ENCODE results near the gene TRIP6. TPM values are rescaled to one million over a fixed set of nuclear protein-coding genes. Genes with fewer than 3 reads are reported as not detected.
"Not testable (repeated sequence)": the region's sequence is repeated elsewhere in the genome, so short reads cannot be mapped to it uniquely, and the experiment has no call there.

The TRIP6 gene
- polyA plus RNA-seq, 4 donors = 66.1 to 91.5 (median 70.6) TPM

DNA sequence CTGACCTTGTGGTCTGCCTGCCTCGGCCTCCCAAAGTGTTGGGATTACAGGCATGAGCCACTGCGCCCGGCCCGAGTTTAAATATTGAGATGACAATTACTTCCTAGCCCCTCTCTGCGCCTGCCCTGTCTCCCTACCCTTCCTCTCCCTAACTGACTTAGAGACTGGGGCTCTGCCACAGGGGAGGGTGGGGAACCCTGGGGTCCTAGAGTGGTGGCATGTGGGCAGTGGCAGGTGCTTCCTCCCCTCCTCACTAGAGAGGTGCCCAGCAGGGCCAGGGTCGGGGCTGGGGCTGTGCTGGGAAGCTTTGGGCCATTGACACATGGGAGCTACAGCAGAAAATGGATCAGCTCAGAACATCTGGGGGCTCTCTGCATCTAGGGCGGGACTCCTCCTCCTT is 35.5 kb downstream of the TRIP6 start:
- no peak for DNase-seq (ENCODE audit: low read depth in 4 of 4, low spot score in 3 of 4)

DNA sequence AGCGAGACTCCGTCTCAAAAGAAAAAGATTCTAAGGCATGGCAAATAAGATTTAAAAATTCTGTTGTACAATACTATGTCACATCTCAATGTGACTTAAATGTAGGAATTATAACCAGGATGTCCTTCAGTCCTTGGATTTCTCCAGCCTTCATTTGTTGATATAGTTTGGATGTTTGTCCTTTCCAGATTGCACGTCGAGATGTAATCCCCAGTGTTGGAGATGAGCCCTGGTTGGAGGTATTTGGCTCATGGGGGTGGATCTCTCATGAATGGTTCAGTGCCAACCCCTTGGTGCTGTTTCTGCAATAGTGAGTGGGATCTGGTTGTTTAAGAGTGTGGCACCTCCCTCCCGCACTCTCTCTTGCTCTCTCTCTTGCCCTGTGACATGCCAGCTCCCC is 41.3 kb downstream of the TRIP6 start:
- no peak for DNase-seq (ENCODE audit: low read depth in 4 of 4, low spot score in 3 of 4)

DNA sequence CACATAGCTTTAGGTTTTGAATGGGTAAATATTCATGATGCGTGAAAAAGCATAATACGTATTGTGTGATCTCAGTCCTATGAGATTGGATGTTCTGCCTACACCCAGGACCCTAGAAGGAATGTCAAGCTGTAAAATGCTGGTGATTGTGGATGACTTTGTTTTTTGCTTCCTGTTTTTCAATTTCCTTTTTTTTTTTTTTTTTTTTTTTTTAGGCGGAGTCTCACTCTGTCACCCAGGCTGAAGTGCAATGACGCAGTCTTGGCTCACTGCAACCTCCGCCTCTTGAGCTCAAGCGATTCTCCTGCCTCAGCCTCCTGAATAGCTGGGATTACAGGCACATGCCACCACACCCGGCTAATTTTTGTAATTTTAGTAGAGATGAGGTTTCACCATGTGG is 43.3 kb downstream of the TRIP6 start:
- not testable (repeated sequence) for DNase-seq (ENCODE audit: low read depth in 4 of 4, low spot score in 3 of 4)

DNA sequence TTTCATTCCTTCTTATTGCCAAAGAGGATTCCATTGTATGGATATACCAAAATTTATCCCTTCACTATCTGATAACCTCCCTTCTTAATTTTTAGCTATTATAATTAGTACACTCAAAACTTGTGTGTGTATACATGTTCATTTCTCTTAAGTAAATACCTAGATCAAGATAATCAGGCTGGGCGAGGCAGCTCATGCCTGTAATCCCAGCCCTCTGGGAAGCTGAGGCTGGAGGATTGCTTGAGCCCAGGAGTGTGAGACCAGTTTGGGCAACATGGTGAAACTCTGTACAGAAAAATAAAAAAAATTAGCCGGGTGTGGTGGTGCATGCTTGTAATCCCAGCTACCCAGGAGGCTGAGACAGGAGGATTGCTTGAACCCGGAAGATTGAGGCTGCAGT is 44.3 kb downstream of the TRIP6 start:
- no peak for DNase-seq (ENCODE audit: low read depth in 4 of 4, low spot score in 3 of 4)

DNA sequence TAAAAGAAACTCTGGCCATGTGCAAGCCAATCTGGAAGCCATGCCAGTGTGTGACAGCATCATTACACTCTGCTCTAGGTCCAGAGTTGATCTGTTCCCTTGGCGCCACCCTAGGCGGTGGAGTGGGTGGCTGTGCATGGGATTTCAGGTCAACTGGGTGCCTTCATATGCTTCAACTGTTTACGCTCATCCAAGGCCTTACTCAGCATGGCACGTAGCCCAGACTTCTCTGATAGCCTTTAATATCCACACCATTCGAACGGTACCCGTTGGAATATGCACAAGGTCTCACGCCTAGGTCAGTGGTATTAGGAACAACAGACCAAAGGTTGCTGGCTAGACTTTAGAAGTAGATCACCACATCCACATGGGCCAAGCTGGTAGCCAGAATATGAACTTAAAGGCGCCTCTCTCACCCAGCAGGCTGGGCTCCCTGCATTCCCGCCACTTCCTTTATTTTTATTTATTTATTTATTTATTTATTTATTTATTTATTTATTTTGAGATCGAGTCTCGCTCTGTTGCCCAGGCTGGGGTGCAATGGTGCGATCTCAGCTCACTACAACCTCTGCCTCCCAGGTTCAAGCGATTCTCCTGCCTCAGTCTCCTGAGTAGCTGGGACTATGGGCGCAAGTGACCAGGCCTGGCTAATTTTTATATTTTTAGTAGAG is 47.2 kb downstream of the TRIP6 start:
- DNase-seq (ENCODE audit: low read depth in 4 of 4, low spot score in 3 of 4) = no peak

DNA sequence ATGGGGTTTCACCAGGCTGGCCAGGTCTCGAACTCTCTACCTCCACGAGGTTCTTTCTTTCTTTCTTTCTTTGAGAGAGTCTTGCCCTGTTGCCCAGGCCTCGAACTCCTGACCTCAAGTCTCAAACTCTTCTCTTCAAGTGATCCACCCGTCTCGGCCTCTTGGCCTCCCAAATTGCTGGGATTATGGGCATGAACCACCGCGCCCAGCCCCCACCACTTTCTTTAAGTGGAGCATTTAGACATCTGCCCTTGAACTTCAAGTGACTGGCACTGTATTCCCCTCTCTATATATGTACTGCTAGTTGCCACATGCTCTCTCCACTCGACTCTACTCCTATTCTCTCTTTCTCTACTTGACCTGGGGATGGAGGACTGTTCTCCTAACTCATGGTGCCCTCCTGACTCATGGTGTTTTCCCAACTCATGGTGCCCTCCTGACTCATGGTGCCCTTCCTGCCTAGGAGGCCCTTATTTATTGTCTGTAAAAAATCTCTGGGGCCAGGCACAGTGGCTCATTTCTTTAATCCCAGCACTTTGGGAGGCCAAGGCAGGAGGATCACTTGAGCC is 47.8 kb downstream of the TRIP6 start:
- no peak for DNase-seq (ENCODE audit: low read depth in 4 of 4, low spot score in 3 of 4)

DNA sequence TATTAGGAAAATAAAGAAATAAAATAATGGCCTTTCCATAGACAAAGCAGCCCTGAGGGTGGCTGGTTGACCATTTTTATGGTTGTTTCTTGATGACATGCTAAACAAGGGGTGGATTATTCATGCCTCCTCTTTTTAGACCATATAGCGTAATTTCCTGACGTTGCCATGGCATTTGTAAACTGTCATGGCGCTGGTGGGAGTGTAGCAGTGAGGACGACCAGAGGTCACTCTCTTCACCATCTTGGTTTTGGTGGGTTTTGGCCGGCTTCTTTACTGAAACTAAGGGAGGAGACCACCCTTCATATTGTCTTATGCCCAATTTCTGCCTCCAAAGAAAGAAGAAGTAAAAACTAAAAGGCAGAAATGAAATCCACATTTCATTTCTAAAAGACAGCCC is 52.1 kb downstream of the TRIP6 start:
- DNase-seq (ENCODE audit: low read depth in 4 of 4, low spot score in 3 of 4) = not testable (repeated sequence)

DNA sequence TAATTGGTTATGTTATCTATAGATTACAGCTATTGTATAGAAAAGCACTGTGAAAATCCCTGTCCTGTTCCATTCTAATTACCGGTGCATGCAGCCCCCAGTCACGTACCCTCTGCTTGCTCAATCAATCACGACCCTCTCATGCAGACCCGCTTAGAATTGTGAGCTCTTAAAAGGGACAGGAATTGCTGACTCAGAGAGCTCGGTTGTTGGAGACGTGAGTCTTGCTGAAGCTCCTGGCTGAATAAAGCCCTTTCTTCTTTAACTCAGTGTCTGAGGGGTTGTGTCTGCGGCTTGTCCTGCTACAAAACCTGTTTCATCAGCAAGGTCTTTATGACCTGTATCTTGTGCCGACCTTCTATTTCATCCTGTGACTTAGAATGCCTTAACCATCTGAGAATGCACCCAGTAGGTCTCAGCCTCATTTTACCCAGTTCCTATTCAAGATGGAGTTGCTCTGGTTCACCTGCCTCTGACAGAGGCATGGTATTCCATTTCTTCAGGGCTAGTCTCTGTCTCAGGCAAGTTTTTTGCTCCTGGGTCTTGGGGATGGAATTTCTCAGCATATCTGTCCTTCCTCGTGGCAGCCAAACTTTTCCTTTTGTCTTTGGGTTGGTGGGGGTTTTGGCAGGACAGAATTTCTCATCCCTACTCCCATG is 52.7 kb downstream of the TRIP6 start:
- not testable (repeated sequence) for DNase-seq (ENCODE audit: low read depth in 4 of 4, low spot score in 3 of 4)

DNA sequence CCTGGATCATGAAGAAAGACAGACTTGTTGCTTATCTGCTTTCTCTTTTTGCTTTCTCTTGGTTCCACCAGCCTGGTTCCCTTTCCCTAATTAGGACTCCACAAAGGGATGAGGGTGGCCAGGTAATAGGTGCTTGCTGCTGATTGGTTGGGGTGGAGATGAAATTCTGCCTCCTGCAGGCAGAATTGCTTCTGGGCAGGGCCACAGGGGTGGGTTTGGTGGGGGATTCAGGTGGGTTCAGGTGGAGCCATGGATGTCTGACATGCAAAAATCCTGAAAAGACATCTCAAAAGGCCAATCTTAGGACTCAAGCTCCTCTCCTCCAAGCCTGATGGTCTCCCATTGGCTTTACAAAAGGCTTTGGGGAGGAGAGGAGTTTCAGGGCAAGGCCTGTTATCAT is 53.9 kb downstream of the TRIP6 start:
- DNase-seq (ENCODE audit: low read depth in 4 of 4, low spot score in 3 of 4) = no peak

Other genes with a start within 250 kb of the TRIP6 start
- 1 to 10 TPM in 1 of 4 donors, under 1 TPM in 3; 0.82 to 1.4 (median 0.87) TPM for gene TFR2, start 225.8 kb upstream of the TRIP6 start, polyA plus RNA-seq (ENCODE audit: insufficient read length in 4 of 4)
- gene ACTL6B, start 210.9 kb upstream of the TRIP6 start, polyA plus RNA-seq (ENCODE audit: insufficient read length in 4 of 4) = under 1 TPM in 1 of 4 donors, not detected in 3; 0.16 TPM
- 100 to 1,000 TPM; 204 to 237 (median 215) TPM for gene GNB2, start 193.6 kb upstream of the TRIP6 start, polyA plus RNA-seq (ENCODE audit: insufficient read length in 4 of 4)
- gene GIGYF1, start 173.1 kb upstream of the TRIP6 start, polyA plus RNA-seq (ENCODE audit: insufficient read length in 4 of 4) = 10 to 100 TPM; 37.4 to 49.7 (median 39.9) TPM
- gene POP7, start 161.3 kb upstream of the TRIP6 start, polyA plus RNA-seq (ENCODE audit: insufficient read length in 4 of 4) = 10 to 100 TPM; 22.6 to 34.5 (median 25.0) TPM
- gene EPO, start 146.9 kb upstream of the TRIP6 start, polyA plus RNA-seq (ENCODE audit: insufficient read length in 4 of 4) = under 1 TPM in 2 of 4 donors, not detected in 2; 0.08 to 0.16 TPM
- under 1 TPM in 1 of 4 donors, not detected in 3; 0.04 TPM for gene ZAN, start 133.8 kb upstream of the TRIP6 start, polyA plus RNA-seq (ENCODE audit: insufficient read length in 4 of 4)
- gene EPHB4, start 39.9 kb upstream of the TRIP6 start, polyA plus RNA-seq (ENCODE audit: insufficient read length in 4 of 4) = 10 to 100 TPM; 86.1 to 96.3 (median 89.4) TPM
- 10 to 100 TPM; 19.5 to 28.5 (median 24.9) TPM for gene SLC12A9, start 14.7 kb upstream of the TRIP6 start, polyA plus RNA-seq (ENCODE audit: insufficient read length in 4 of 4)
- 100 to 1,000 TPM; 152 to 174 (median 162) TPM for gene SRRT, start 7.7 kb downstream of the TRIP6 start, polyA plus RNA-seq (ENCODE audit: insufficient read length in 4 of 4)
- gene UFSP1, start 22.3 kb downstream of the TRIP6 start, polyA plus RNA-seq (ENCODE audit: insufficient read length in 4 of 4) = 1 to 10 TPM; 1.5 to 3.4 (median 1.9) TPM
- 1 to 10 TPM; 3.8 to 7.1 (median 4.7) TPM for gene ACHE, start 28.5 kb downstream of the TRIP6 start, polyA plus RNA-seq (ENCODE audit: insufficient read length in 4 of 4)
- gene MUC3A, start 82.1 kb downstream of the TRIP6 start, polyA plus RNA-seq (ENCODE audit: insufficient read length in 4 of 4) = under 1 TPM; 0.24 to 0.69 (median 0.53) TPM
- under 1 TPM in 2 of 4 donors, not detected in 2; 0.10 to 0.24 TPM for gene MUC12, start 102.2 kb downstream of the TRIP6 start, polyA plus RNA-seq (ENCODE audit: insufficient read length in 4 of 4)
- under 1 TPM in 1 of 4 donors, not detected in 3; 0.13 TPM for gene MUC17, start 152.7 kb downstream of the TRIP6 start, polyA plus RNA-seq (ENCODE audit: insufficient read length in 4 of 4)
- 10 to 100 TPM; 15.6 to 19.0 (median 17.1) TPM for gene TRIM56, start 218.1 kb downstream of the TRIP6 start, polyA plus RNA-seq (ENCODE audit: insufficient read length in 4 of 4)

Data from right renal pelvis (tissue), 4 donors.